Measurements from ENCODE around the gene EXOC6B.

GRCh38 chr2:72159211-72159993 is 666.4 kb downstream of the EXOC6B start:
- TF ChIP-seq EZH2 (IDR thresholded peaks at IDR 0.05; ENCODE audit: low read depth, low read length, severe bottlenecking): no peak
- TF ChIP-seq BRCA1 (IDR thresholded peaks at IDR 0.05; ENCODE audit: low read depth, low read length): no peak
- no peak for TF ChIP-seq GABPA (IDR thresholded peaks at IDR 0.05; ENCODE audit: borderline replicate concordance, insufficient read depth, low read length)
- no peak for TF ChIP-seq TCF12 (IDR thresholded peaks at IDR 0.05; ENCODE audit: low read depth, low read length)
